ENCODE results near the gene SFI1.

SFI1 gene

GRCh38 chr22:31567196-31567595 is 70.9 kb downstream of the SFI1 start:
- DNase-seq (no peak), ATAC-seq (ENCODE audit: insufficient read depth, low read depth) (no peak)
- Histone ChIP-seq H3K9ac (ENCODE audit: low read depth, low read length) (no peak overlapping the region), H3K27me3 (ENCODE audit: insufficient read depth, low read length, poor library complexity) (no peaks in the 10 kb centered on the region), H3K4me1 (ENCODE audit: insufficient read depth, low read length) (no peaks in the 10 kb centered on the region), H3K79me2 (ENCODE audit: insufficient read depth, low read length) (no peaks in the 10 kb centered on the region), H3K36me3 (ENCODE audit: insufficient read depth, low read length) (peaks cover 40% of the 10 kb centered on the region; the same call in 1 of the 2 replicates), H3K4me2 (ENCODE audit: insufficient read depth, low read length) (no peak overlapping the region), H4K20me1 (ENCODE audit: insufficient read depth, low read length) (no peaks in the 10 kb centered on the region), H3K4me3 (ENCODE audit: low read depth in 1 of 2, low read length in 2 of 2) (no peak overlapping the region), H2AFZ (ENCODE audit: low read depth, low read length) (no peak overlapping the region), H3K27ac (ENCODE audit: low read length) (no peak overlapping the region), H3K9me3 (ENCODE audit: insufficient read depth, low read length, severe bottlenecking) (no peaks in the 10 kb centered on the region)
- TF ChIP-seq, protein P1, sequence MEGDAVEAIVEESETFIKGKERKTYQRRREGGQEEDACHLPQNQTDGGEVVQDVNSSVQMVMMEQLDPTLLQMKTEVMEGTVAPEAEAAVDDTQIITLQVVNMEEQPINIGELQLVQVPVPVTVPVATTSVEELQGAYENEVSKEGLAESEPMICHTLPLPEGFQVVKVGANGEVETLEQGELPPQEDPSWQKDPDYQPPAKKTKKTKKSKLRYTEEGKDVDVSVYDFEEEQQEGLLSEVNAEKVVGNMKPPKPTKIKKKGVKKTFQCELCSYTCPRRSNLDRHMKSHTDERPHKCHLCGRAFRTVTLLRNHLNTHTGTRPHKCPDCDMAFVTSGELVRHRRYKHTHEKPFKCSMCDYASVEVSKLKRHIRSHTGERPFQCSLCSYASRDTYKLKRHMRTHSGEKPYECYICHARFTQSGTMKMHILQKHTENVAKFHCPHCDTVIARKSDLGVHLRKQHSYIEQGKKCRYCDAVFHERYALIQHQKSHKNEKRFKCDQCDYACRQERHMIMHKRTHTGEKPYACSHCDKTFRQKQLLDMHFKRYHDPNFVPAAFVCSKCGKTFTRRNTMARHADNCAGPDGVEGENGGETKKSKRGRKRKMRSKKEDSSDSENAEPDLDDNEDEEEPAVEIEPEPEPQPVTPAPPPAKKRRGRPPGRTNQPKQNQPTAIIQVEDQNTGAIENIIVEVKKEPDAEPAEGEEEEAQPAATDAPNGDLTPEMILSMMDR (IDR thresholded peaks at IDR 0.05; ENCODE audit: borderline replicate concordance, extremely low read depth, low read length, poor library complexity, severe bottlenecking): no peak
- no peak for TF ChIP-seq EZH2 (IDR thresholded peaks at IDR 0.05; ENCODE audit: borderline replicate concordance, low read depth, low read length, severe bottlenecking)

DNA sequence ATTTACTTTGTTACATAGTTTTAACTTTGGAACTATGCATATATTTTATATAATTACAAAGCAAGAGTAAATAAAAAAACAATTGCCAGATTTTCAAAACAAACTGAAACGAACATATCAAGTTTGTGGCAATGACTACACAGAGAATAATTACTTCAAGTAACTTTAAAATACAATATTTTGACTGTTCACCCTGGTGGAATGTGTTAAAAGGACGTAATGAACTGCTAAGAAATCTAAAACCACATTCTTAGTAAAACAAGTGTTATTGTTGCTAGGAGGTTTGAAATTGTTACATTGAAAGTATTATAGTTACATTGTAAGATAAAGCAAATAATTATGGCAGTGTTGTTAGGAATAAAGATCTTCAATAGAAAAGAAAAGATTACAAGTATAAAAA is 71.4 kb downstream of the SFI1 start:
- no peak for DNase-seq

GRCh38 chr22:31569126-31569525 is 72.8 kb downstream of the SFI1 start:
- TF ChIP-seq, protein P1 (IDR thresholded peaks at IDR 0.05; ENCODE audit: borderline replicate concordance, extremely low read depth, low read length, poor library complexity, severe bottlenecking): no peak
- TF ChIP-seq EZH2 (IDR thresholded peaks at IDR 0.05; ENCODE audit: borderline replicate concordance, low read depth, low read length, severe bottlenecking): no peak
- no peak for ATAC-seq (ENCODE audit: insufficient read depth, low read depth)
- H3K9me3 ChIP-seq (ENCODE audit: insufficient read depth, low read length, severe bottlenecking): no peaks in the 10 kb centered on the region
- no peaks in the 10 kb centered on the region for H3K27me3 ChIP-seq (ENCODE audit: insufficient read depth, low read length, poor library complexity)
- no peak overlapping the region for H2AFZ ChIP-seq (ENCODE audit: low read depth, low read length)
- no peaks in the 10 kb centered on the region for H3K79me2 ChIP-seq (ENCODE audit: insufficient read depth, low read length)
- no peaks in the 10 kb centered on the region for H4K20me1 ChIP-seq (ENCODE audit: insufficient read depth, low read length)
- DNase-seq: no peak
- peaks cover 49% of the 10 kb centered on the region; the same call in 1 of the 2 replicates for H3K36me3 ChIP-seq (ENCODE audit: insufficient read depth, low read length)
- no peak overlapping the region for H3K4me3 ChIP-seq (ENCODE audit: low read depth in 1 of 2, low read length in 2 of 2)
- H3K4me1 ChIP-seq (ENCODE audit: insufficient read depth, low read length): no peaks in the 10 kb centered on the region
- no peak overlapping the region for H3K27ac ChIP-seq (ENCODE audit: low read length)
- no peak overlapping the region for H3K9ac ChIP-seq (ENCODE audit: low read depth, low read length)
- no peak overlapping the region for H3K4me2 ChIP-seq (ENCODE audit: insufficient read depth, low read length)

More for the DNA sequence above, 71.4 kb downstream of the SFI1 start:
- Histone ChIP-seq H2AFZ (ENCODE audit: low read depth, low read length) (no peak overlapping the region), H3K4me1 (ENCODE audit: insufficient read depth, low read length) (no peaks in the 10 kb centered on the region), H3K9me3 (ENCODE audit: insufficient read depth, low read length, severe bottlenecking) (no peaks in the 10 kb centered on the region), H4K20me1 (ENCODE audit: insufficient read depth, low read length) (no peaks in the 10 kb centered on the region), H3K79me2 (ENCODE audit: insufficient read depth, low read length) (no peaks in the 10 kb centered on the region), H3K4me2 (ENCODE audit: insufficient read depth, low read length) (no peak overlapping the region), H3K27ac (ENCODE audit: low read length) (no peak overlapping the region), H3K36me3 (ENCODE audit: insufficient read depth, low read length) (peaks cover 41% of the 10 kb centered on the region; the same call in 1 of the 2 replicates), H3K4me3 (ENCODE audit: low read depth in 1 of 2, low read length in 2 of 2) (no peak overlapping the region), H3K27me3 (ENCODE audit: insufficient read depth, low read length, poor library complexity) (no peaks in the 10 kb centered on the region), H3K9ac (ENCODE audit: low read depth, low read length) (no peak overlapping the region)
- TF ChIP-seq EZH2 (IDR thresholded peaks at IDR 0.05; ENCODE audit: borderline replicate concordance, low read depth, low read length, severe bottlenecking): no peak
- TF ChIP-seq, protein P1 (IDR thresholded peaks at IDR 0.05; ENCODE audit: borderline replicate concordance, extremely low read depth, low read length, poor library complexity, severe bottlenecking): no peak
- ATAC-seq (ENCODE audit: insufficient read depth, low read depth): no peak

DNA sequence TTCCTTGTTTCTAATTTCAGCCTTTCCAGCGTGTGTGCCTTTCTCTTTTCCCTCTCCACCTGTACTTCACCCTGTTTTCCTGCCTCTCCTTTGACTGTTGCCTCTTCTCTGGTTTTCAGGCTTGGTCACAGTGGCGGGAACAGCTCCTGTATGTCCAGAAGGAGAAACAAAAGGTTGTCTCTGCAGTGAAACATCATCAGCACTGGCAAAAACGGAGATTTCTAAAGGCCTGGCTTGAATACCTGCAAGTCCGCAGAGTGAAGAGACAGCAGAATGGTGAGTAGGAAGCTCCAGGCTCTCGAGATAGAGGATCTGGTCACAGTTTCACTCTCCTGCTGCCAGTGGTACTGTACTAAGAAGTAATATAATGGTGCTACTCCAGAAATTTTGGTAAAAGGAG is 76.6 kb downstream of the SFI1 start:
- ATAC-seq (ENCODE audit: insufficient read depth, low read depth) (no peak), DNase-seq (no peak)
- no peak overlapping the region for H3K9ac ChIP-seq (ENCODE audit: low read depth, low read length)
- no peaks in the 10 kb centered on the region for H3K27me3 ChIP-seq (ENCODE audit: insufficient read depth, low read length, poor library complexity)
- H4K20me1 ChIP-seq (ENCODE audit: insufficient read depth, low read length): no peaks in the 10 kb centered on the region
- no peak overlapping the region for H3K4me2 ChIP-seq (ENCODE audit: insufficient read depth, low read length)
- H3K79me2 ChIP-seq (ENCODE audit: insufficient read depth, low read length): no peaks in the 10 kb centered on the region
- TF ChIP-seq, protein P1 (IDR thresholded peaks at IDR 0.05; ENCODE audit: borderline replicate concordance, extremely low read depth, low read length, poor library complexity, severe bottlenecking): no peak
- TF ChIP-seq EZH2 (IDR thresholded peaks at IDR 0.05; ENCODE audit: borderline replicate concordance, low read depth, low read length, severe bottlenecking): no peak
- H2AFZ ChIP-seq (ENCODE audit: low read depth, low read length): no peak overlapping the region
- H3K4me1 ChIP-seq (ENCODE audit: insufficient read depth, low read length): no peaks in the 10 kb centered on the region
- H3K9me3 ChIP-seq (ENCODE audit: insufficient read depth, low read length, severe bottlenecking): no peaks in the 10 kb centered on the region
- H3K27ac ChIP-seq (ENCODE audit: low read length): no peak overlapping the region
- peaks cover 58% of the 10 kb centered on the region for H3K36me3 ChIP-seq (ENCODE audit: insufficient read depth, low read length)
- H3K4me3 ChIP-seq (ENCODE audit: low read depth in 1 of 2, low read length in 2 of 2): no peak overlapping the region

Data from DND-41 (cell line).